Adipose tissue (tissue), 3 donors: ENCODE measurements around the gene CFC1. TPM values are rescaled to one million over a fixed set of nuclear protein-coding genes. Genes with fewer than 3 reads are reported as not detected.
"Not testable (repeated sequence)": the region's sequence is repeated elsewhere in the genome, so short reads cannot be mapped to it uniquely, and the experiment has no call there.

Experiments used
- H3K27ac ChIP-seq: one replicate; pipeline ENCODE4 v1.5.1; 2013; ENCODE audit warnings: low read depth, low read length
- WGBS, 3 donors: extraction: QIAGEN DNeasy Blood & Tissue Kit; methylation state at CpG; one replicate each; pipeline ENCODE4 v1.1.7; 2013; 5-methylcytosine and 5-hydroxymethylcytosine counted together
- polyA plus RNA-seq, 3 donors: library from polyadenylated mRNA; stranded (reverse); fragments of 200-250 nt; gene quantifications; one replicate each; pipeline ENCODE4 v1.2.3, GENCODE V29; 2013
- donor health status: healthy with polysubstance abuse.
- donor health status: Bipolar disorder and iron deficiency.
- donor health status: healthy.

Gene CFC1
- polyA plus RNA-seq = 10 to 100 TPM in 1 of 3 donors, under 1 TPM in 2; 0.56 to 18.0 (median 0.80) TPM

GRCh38 chr2:130599393-130599792, at the start of gene CFC1:
Gene CFC1, minus strand, starts transcription at chr2:130599575. Its CDS starts 288 bp downstream, at chr2:130599287.
- not testable (repeated sequence) for H3K27ac ChIP-seq
- no CpG with 5 or more reads among the region's 6 CpGs for WGBS, 3 donors

- 48 to 60% (median 51%) methylated on average over 4 of the region's 4 CpGs for WGBS, 3 donors
- H3K27ac ChIP-seq = not testable (repeated sequence)
Measured at GRCh38 chr2:130641688-130642087, 42.3 kb upstream of the CFC1 start.

GRCh38 chr2:130638973-130639372, 39.6 kb upstream of the CFC1 start:
- 61 to 93% (median 71%) methylated on average over 2 of the region's 2 CpGs for WGBS, 3 donors
- not testable (repeated sequence) for H3K27ac ChIP-seq

GRCh38 chr2:130628784-130629475, 29.6 kb upstream of the CFC1 start:
- WGBS, 3 donors = 86 to 91% (median 89%) methylated on average over 8 to 9 of the region's 10 CpGs
- not testable (repeated sequence) for H3K27ac ChIP-seq

GRCh38 chr2:130611140-130611539, 11.8 kb upstream of the CFC1 start, which contains the start of gene POTEJ:
Gene POTEJ, plus strand, starts transcription at chr2:130611440. Its CDS starts 93 bp downstream, at chr2:130611533.
- not testable (repeated sequence) for H3K27ac ChIP-seq
- WGBS, 3 donors = 76 to 100% (median 92%) methylated on average over 3 of the region's 13 CpGs

GRCh38 chr2:130610486-130610885, 11.1 kb upstream of the CFC1 start:
- not testable (repeated sequence) for H3K27ac ChIP-seq
- WGBS, 3 donors = 90 to 94% (median 93%) methylated on average over 13 of the region's 15 CpGs

GRCh38 chr2:130609002-130609920, 9.9 kb upstream of the CFC1 start:
- H3K27ac ChIP-seq = not testable (repeated sequence)
- WGBS, 3 donors = 45 to 68% (median 67%) methylated on average over 3 to 5 of the region's 28 CpGs

GRCh38 chr2:130608276-130609001, 9.1 kb upstream of the CFC1 start:
- 77 to 92% (median 89%) methylated on average over 4 of the region's 17 CpGs for WGBS, 3 donors
- not testable (repeated sequence) for H3K27ac ChIP-seq

- WGBS, 3 donors = 16 to 37% (median 21%) methylated on average over 5 of the region's 15 CpGs
- H3K27ac ChIP-seq = not testable (repeated sequence)
Measured at GRCh38 chr2:130601648-130602302, 2.4 kb upstream of the CFC1 start.

GRCh38 chr2:130599926-130600325, 551 bp upstream of the CFC1 start:
- H3K27ac ChIP-seq = not testable (repeated sequence)
- WGBS, 3 donors = 87 to 97% (median 90%) methylated on average over 7 to 8 of the region's 9 CpGs

GRCh38 chr2:130598463-130598862, 912 bp downstream of the CFC1 start:
- WGBS, 3 donors = 37 to 55% (median 52%) methylated on average over 13 of the region's 15 CpGs
- H3K27ac ChIP-seq = not testable (repeated sequence)

GRCh38 chr2:130597994-130598393, 1.4 kb downstream of the CFC1 start:
- WGBS, 3 donors = no CpG with 5 or more reads among the region's 22 CpGs
- not testable (repeated sequence) for H3K27ac ChIP-seq

GRCh38 chr2:130596757-130597156, 2.6 kb downstream of the CFC1 start:
- H3K27ac ChIP-seq = not testable (repeated sequence)
- WGBS, 3 donors = 66 to 83% (median 73%) methylated on average over 2 of the region's 6 CpGs

GRCh38 chr2:130594011-130594410, 5.4 kb downstream of the CFC1 start:
- not testable (repeated sequence) for H3K27ac ChIP-seq
- WGBS, 3 donors = 60 to 91% (median 78%) methylated on average over 1 to 2 of the region's 4 CpGs

- not testable (repeated sequence) for H3K27ac ChIP-seq
- 17 to 45% (median 34%) methylated on average over 6 to 7 of the region's 40 CpGs for WGBS, 3 donors
Measured at GRCh38 chr2:130592791-130593414, 6.5 kb downstream of the CFC1 start.

GRCh38 chr2:130590842-130591359, 8.5 kb downstream of the CFC1 start:
- 7 to 21% (median 18%) methylated on average over 3 to 5 of the region's 7 CpGs for WGBS, 3 donors

GRCh38 chr2:130590170-130590841, 9.1 kb downstream of the CFC1 start:
- 26 to 47% (median 35%) methylated on average over 5 of the region's 8 CpGs for WGBS, 3 donors
- not testable (repeated sequence) for H3K27ac ChIP-seq

More at GRCh38 chr2:130590842-130591359, 8.5 kb downstream of the CFC1 start:
- H3K27ac ChIP-seq = not testable (repeated sequence)
